ENCODE data around the gene ENTHD1.

DNA sequence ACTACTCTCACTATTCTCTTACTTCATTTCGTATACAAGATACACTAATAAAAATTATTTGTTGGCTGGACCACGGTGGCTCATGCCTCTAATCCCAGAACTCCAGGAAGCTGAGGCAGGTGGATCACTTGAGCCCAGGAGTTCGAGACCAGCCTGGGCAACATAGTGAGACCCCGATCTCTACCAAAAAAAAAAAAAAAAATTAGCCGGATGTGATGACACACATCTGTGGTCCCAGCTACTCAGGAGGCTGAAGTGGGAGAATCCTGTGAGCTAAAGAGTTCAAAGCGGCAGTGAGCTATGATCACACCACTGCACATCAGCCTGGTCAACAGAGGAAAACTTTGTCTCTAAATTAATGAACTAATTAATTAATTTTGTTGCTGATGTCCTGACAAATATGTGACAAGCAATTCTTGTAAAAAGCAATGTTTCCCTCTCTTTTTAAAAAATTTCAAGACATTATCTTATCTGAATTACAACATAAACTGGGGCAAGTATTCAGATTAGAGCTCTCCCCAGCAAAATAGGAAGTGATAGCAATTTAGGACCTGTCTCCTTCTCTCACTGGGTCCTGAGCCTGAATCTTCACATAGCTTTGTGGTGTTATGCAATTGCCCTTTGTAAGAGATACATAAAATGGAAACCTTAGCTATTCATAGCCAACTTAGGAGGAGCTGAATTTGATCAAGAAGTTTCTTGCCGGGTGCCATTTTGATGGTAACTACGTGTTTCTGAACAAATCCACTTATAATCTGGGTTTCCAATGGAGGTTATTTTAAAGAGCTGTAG, 49.1 kb upstream of the ENTHD1 start:
- TF ChIP-seq, protein P1, sequence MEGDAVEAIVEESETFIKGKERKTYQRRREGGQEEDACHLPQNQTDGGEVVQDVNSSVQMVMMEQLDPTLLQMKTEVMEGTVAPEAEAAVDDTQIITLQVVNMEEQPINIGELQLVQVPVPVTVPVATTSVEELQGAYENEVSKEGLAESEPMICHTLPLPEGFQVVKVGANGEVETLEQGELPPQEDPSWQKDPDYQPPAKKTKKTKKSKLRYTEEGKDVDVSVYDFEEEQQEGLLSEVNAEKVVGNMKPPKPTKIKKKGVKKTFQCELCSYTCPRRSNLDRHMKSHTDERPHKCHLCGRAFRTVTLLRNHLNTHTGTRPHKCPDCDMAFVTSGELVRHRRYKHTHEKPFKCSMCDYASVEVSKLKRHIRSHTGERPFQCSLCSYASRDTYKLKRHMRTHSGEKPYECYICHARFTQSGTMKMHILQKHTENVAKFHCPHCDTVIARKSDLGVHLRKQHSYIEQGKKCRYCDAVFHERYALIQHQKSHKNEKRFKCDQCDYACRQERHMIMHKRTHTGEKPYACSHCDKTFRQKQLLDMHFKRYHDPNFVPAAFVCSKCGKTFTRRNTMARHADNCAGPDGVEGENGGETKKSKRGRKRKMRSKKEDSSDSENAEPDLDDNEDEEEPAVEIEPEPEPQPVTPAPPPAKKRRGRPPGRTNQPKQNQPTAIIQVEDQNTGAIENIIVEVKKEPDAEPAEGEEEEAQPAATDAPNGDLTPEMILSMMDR (IDR thresholded peaks at IDR 0.05), result no peak
- TF ChIP-seq POLR2A (IDR thresholded peaks at IDR 0.05), result no peak

Data from breast epithelium (tissue), 3 donors.